ENCODE data around the gene MAPKBP1.

Gene MAPKBP1

DNA sequence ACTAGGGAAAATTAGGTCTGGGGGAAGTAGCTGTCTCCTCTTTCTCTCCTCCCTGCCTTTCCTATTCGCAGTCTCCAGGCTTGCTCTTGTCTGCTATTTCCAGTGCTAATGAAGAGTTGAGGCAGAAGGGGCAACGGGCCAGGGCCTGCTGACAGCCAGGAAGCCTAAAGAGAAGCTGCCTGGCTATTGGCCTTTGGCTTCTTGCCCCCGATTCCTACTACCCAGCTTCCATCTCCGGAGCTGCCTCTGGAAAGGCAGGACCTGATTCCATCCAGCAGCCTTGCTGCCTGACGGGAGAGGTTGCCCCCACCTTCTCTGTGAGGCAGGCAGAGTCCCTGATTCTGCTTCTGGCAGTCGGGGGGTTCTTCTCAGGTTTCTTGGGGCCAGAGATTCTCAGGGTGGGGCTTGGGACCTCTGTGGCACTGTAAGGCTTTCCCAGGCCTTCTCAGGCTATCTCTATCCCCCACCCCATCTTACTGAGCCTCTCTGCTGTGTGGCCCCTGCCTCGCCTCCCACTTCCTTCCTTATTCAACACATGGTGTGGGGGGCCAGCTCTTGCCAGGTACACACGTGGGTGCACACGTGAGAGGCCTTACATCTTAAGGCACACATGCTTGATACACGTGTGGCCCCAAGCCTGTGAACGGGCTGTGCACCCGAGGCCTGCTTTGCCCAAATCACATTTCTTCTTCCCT is 35.4 kb downstream of the MAPKBP1 start:
- DNase-seq (ENCODE audit: low spot score) = no peak

DNA sequence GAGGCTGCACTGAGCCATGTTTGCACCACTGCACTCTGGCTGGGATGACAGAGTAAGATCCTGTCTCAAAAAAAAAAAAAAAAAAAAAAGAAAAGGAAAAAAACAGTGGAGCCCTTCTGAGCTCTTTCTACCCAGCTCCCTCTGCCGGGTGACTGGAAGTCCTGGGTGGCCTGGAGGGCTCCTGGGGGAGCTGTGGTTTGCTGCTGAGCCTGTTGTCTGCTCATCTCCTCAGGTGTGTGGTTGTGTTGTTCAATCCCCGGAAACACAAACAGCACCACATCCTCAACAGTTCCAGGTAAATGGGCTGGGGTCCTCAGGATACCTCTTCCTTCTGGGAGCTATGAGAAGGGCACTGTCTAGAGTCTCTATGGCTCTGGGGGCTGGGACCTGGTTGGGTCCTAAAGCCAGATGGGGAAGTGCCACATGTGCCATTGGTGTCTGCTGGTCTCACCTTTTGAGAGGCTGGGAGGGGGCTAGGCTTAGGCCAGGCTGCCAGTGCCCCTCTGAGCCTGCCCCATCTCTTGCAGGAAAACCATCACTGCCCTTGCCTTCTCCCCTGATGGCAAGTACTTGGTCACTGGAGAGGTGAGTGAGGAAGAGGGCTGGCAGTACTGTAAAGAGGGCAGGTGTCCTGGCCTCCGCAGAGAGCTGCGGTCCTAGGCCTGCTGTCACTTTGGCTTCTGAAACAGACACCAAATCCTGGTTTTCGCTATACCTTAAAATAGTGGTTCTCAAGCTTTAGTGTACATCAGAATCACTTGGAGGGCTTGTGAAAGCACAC is 36.6 kb downstream of the MAPKBP1 start:
- no peak for DNase-seq (ENCODE audit: low spot score)

DNA sequence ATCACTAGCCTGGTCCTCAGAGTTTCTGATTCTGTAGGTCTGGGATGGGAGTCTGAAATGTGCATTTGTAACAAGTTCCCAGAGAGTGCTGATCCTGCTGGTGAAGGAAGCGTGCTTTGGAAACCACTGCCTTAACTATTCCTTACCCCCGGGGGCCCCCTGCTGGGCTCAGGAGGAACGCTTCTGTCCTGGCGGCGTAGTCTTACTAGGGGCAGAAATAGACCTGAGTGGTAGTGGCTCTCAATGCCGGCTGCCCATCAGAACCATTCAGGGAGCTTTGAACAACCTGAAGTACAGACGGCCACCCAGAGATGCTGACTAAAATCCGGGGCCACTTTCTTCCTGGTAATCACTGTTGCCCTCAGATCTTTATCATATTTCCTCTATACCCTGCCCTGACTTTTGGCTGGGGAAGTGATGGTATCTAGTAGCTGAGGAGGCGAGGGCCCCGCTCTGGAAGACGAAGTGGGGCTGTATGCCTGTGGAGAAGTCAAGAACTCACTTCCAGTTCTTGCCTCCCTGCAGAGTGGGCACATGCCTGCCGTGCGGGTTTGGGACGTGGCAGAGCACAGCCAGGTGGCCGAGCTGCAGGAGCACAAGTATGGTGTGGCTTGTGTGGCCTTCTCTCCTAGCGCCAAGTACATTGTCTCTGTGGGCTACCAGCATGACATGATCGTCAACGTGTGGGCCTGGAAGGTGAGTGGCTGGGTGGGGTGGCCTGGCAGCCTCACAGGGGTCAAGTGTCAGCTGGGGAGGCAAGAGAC is 37.3 kb downstream of the MAPKBP1 start:
- peak; percentile 90 for DNase-seq (ENCODE audit: low spot score)

DNA sequence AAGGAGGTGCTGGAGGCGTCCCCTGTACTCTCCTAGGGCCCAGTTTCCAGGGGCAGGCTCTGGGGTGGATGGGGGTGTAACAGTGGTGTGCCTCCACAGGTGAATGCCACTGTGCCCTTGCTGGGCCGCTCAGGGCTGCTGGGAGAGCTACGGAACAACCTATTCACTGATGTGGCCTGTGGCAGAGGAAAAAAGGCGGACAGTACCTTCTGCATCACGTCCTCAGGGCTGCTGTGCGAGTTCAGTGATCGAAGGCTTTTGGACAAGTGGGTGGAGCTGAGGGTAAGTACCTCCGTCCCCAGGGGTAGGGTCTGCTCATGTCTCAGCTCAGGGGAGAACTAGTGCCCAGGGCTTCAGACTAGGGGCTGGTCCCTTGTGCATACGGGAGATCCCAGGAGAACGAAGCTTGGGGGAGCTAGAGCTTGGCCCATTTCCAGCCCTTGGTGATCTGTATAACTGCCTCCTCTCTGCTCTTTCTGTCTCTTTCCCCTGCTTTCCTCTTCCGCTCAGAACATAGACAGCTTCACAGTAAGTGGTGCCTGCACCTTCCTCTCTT is 38.6 kb downstream of the MAPKBP1 start:
- DNase-seq (ENCODE audit: low spot score) = no peak

DNA sequence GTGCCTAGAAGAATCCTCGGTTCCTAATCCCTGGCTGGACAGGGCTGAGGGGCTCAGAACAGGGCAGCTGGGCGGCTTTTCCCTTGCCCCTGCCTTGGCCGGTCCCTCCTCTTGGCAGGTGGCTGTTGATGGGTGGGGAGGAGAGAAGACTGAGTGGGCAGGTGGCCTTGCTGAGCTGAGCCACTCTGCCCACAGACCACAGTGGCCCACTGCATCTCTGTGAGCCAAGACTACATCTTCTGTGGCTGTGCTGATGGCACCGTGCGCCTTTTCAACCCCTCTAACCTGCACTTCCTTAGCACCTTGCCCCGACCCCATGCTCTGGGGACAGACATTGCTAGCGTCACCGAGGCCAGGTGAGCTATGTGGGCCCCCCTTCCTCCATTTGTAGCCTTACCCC is 39.1 kb downstream of the MAPKBP1 start:
- no peak for DNase-seq (ENCODE audit: low spot score)

DNA sequence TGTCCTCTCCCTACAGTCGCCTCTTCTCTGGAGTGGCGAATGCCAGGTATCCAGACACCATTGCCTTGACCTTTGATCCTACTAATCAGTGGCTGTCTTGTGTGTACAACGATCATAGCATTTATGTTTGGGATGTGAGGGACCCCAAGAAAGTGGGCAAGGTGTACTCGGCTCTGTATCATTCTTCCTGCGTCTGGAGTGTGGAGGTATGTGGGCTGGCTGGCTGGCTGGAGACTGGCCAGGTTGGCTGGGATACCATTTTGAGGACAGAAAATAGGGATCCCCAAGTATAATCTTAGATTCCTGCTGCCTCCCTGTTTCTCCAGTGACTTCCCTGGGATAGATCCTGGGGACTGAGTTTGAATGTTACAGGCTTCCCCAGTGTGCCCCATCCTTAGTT is 40.2 kb downstream of the MAPKBP1 start:
- DNase-seq (ENCODE audit: low spot score) = no peak

DNA sequence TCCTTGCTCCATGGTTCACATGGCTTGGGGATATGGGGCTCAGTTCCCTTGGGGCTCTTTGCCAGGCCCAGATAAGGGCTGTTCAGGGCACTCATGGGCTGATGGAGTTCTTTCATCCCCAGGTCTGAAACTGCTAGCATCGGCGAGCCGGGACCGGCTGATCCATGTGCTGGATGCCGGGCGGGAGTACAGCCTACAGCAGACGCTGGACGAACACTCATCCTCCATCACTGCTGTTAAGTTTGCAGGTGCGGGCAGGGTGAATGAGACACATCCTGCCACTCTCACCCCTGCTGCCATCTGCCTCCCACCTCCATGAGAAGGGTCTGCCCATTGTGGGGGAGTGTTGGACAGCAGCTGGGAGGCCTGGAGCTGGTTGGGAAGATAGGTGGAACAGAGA is 42.5 kb downstream of the MAPKBP1 start:
- no peak for DNase-seq (ENCODE audit: low spot score)

DNA sequence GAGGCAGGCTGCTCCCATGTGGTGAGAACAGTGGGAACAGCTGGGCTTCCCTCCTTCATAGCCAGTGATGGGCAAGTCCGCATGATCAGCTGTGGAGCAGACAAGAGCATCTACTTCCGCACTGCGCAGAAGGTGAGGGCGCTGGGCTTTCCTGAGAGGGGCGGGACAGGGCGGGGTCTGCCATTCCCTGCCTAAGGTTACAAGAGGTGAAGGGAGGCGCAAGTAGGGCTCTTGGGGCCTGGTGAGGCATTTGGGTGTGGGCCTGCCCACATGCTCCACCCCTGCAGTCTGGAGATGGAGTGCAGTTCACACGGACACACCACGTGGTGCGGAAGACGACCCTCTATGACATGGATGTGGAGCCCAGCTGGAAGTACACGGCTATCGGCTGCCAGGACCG is 43.0 kb downstream of the MAPKBP1 start:
- no peak for DNase-seq (ENCODE audit: low spot score)

DNA sequence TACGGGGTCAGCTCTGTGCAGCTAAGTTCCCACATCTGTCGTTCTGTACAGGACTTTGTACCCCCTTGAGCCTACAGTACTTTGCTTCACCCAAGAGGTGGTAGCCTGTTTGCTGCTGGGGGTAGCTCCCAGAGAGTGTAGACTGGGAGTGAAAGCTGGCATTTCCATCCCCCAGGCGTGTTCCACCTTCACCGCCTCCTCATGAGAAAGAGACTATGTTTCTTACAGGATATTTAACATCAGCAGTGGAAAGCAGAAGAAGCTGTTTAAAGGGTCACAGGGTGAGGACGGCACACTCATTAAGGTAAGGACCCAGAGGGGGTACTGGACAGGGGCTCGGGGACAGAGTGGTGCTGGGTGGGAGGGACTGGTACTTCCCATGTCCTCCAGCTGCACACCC is 43.5 kb downstream of the MAPKBP1 start:
- DNase-seq (ENCODE audit: low spot score) = no peak

DNA sequence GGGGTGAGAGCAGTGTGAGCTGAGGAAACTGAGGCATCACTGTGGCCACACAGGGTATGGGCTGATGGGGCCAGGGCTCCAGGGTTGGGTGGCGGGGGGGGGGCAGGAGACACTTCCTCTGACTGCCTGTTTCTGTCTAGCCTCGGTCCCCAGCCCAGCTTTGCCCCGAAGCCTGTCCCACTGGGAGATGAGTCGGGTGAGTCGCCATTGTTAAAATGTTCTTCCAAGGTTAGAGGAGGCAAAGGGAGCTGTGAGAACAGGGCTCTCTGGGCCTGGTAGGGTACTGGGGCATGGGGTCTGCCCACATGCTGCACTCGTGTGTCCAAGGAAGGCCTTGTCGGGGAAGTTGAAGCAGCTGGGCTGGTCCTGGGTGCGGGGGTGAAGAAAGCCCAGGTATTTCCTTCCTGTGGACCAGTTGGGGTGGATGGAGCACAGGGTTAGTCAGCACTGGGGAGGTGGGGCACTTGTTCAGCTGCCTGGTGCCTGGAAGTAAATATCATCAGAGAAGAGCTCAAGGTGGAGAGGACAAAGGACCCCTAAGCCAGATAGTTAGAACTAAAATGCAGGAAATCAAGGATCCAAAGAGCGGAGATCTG is 45.3 kb downstream of the MAPKBP1 start:
- no peak for DNase-seq (ENCODE audit: low spot score)

DNA sequence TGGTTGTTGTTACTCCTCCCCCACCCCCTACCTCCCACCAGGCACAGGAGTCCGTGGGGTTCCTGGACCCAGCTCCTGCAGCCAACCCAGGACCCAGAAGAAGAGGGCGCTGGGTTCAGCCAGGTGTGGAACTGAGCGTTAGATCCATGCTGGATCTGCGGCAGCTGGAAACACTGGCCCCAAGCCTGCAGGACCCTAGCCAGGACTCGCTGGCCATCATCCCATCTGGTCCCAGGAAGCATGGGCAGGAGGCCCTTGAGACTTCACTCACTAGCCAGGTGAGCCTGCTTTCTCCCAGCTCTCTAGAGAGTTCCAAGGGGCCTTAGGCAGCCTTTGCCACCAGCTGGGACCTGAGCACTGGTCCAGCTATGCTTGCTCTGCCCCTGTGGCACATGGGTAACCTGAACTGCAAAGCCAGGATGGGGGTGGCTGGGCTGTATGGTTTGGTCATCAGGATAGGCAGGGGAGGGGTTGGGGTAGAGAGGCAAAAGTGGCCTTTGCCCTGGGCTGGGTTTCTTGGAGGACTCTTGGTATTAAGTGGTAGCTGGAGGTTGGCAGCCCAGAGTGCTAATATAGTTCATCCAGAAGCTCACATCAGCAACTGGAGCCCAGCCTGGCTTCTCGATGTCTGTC is 46.6 kb downstream of the MAPKBP1 start:
- DNase-seq (ENCODE audit: low spot score) = no peak

DNA sequence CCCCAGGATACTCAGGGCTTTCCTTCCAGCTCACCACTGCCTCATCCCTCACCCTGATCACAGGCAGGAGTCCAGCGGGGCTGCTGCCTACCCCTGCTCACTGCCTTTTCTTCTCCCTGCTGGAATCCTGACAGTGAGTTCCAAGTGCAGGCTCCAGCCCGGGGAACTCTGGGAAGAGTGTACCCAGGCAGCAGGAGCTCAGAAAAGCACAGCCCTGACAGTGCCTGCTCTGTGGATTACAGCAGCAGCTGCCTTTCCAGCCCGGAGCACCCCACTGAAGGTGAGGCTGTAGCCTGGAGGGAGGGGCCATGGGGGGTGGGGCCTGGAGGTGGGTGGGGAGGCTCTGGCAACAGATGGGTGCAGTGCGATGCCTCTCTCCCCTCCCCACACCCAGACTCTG is 47.5 kb downstream of the MAPKBP1 start:
- no peak for DNase-seq (ENCODE audit: low spot score)

DNA sequence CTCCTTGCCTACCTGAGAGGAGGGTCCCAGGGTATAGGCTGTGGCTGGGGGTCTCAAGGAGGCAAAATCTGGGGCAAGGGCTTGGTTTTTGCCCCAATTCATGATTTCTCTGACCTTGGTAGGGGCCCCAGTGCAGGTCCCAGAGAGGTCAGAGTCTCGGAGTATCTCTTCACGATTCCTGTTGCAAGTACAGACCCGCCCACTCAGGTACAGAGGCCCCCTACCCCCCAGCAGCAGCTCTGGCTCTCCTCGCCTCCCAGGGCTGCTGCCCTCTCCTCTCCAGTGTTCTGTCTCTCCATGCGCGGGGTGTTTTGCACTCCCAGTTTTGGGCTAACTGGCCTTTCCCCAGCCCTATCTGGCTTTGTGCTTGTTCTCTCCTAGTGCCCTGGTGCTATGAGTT is 48.2 kb downstream of the MAPKBP1 start:
- DNase-seq (ENCODE audit: low spot score) = no peak

DNA sequence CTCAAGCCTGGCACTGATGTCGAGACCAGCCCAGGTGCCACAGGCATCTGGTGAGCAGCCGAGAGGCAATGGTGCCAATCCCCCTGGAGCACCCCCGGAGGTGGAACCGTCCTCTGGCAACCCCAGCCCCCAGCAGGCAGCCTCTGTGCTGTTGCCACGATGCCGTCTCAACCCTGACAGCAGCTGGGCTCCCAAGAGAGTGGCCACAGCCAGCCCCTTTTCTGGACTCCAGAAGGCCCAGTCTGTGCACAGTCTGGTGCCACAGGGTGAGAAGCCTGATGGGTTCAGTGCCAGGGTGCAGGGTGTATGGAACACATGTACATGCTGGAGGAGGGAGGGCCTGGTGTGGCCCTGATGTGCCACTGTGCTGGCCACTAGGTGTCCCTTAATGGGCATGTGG is 48.7 kb downstream of the MAPKBP1 start:
- no peak for DNase-seq (ENCODE audit: low spot score)

DNA sequence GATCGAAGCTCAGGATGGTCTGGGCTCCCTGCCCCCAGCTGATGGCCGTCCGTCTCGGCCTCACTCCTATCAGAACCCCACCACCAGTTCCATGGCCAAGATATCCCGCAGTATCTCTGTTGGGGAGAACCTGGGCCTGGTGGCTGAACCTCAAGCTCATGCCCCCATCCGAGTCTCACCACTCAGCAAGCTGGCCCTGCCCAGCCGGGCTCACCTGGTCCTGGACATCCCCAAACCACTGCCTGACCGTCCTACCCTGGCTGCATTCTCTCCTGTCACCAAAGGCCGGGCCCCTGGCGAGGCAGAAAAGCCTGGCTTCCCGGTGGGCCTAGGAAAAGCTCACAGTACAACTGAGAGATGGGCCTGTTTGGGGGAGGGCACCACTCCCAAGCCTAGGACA is 49.2 kb downstream of the MAPKBP1 start:
- DNase-seq (ENCODE audit: low spot score) = no peak

DNA sequence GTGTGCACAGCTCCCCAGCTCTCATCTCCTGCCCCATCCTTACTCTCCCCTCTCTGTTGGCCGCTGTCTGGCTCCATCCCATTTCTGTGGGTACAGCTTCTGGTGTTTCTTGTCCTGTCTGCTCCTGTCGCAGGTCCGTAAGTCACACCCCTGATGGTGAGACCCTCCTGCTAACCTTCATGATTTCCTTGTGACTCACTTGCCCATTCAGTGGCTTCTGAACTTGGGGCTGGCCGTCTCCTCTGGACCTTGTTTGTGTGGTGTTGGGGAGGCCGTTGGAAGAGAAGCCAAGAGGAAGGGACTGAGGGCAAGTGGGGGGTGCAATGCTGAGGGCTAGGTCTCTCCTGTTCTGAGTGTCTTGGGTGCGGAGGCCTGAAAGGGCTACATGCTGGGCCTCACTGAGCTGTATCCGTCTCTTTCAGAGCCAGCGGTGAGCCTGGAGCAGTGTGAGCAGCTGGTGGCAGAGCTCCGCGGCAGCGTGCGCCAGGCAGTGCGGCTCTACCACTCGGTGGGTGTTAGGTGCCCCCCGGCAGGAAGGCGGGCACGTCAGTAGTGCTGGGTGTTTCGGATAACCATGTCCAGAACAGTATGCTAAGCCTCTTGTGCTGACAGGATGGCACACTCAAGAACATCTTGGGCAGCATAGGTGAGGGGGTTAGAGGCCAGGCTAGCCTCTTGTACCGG is 49.9 kb downstream of the MAPKBP1 start:
- DNase-seq (ENCODE audit: low spot score) = no peak

DNA sequence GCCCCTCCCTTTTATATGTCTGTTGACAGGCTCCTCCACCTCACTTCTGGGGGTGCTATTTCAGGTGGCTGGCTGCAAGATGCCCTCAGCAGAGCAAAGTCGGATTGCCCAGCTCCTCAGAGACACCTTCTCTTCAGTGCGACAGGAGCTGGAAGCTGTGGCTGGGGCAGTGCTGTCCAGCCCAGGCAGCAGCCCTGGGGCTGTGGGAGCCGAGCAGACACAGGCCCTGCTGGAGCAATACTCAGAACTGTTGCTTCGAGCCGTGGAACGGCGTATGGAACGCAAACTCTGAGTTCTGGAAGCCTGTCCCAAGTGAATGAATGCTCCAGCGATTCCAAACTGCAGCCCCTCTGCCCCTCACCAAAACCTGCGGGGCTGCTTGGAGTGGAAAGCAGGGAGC is 50.9 kb downstream of the MAPKBP1 start:
- DNase-seq (ENCODE audit: low spot score) = no peak

DNA sequence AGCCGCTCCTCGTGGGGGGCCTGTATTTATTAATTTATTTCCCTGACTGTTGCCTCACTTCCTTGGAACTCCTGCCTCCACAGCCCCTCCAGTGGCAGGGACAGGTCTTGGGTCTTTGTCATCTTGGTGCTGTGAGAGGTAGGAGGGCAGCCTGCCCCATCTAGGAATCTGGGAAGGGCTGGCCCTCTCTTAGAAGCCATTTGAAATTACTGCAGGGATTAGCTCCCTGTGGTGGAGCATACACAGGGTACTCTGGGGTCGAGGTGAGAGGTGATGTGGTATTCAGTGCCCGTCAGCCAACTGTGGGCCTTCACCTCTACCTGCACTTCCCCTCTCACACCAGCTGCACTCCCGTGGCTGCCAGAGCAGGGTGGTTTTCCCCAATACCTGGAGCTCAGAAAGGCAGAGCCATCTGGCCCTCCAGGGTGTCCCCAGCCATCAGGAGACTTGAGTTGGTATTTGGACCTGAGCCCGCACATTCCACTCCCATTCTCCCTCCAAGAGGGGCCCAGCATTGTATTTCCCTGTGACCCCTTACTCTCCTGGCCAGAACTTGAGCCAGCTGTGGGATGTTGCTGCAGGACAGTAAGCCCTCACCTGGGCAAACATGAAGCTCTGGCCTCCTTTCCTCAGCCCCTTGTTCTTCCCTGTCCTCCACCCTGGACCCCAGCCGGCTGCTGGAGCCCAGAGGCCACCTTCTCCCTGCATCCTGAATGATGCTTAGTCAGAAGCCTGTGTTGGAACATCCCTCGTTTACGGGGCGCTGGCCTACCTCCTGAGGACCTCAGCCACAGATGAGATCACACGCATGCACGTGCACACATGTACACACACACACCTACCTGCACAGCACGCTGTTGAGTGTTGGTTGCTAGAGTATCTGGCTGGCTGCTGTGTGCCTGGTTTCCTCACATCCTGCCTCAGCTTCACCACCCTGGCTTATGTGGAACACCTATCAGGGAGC is 51.6 kb downstream of the MAPKBP1 start:
- DNase-seq (ENCODE audit: low spot score) = peak; percentile 42

DNA sequence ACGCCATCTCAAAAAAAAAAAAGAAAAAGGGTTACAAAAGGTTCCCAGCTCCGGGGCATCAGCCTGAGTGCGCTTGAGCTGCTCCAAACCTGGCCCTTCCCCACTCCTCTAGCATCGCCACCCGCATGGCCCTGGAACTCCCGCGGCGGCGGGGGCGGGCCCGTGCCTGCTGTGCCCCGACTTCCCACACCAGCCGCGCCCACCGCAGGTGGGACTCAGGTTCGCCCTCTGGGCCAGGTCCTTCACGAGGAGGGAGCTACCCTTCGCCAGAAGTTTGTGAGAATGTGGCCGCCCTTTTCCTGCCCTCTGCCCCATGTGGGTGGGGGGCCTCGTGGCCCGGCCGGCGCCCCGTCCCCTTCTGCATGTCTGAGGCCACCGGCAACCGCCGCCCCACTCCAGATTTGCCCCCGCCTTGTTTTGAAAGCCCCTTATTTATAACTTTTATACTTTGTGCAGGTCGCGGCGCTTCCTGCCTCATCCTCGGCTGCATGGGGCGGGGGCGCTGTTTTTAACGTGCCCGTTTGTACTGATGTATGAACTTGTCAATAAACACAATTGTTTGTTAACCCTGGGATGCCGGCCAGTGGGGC is 53.1 kb downstream of the MAPKBP1 start:
- DNase-seq (ENCODE audit: low spot score) = peak; percentile 62

Data from iPS-NIHi11 (cell line).